ENCODE data around the gene TRIM10.

Gene TRIM10

DNA sequence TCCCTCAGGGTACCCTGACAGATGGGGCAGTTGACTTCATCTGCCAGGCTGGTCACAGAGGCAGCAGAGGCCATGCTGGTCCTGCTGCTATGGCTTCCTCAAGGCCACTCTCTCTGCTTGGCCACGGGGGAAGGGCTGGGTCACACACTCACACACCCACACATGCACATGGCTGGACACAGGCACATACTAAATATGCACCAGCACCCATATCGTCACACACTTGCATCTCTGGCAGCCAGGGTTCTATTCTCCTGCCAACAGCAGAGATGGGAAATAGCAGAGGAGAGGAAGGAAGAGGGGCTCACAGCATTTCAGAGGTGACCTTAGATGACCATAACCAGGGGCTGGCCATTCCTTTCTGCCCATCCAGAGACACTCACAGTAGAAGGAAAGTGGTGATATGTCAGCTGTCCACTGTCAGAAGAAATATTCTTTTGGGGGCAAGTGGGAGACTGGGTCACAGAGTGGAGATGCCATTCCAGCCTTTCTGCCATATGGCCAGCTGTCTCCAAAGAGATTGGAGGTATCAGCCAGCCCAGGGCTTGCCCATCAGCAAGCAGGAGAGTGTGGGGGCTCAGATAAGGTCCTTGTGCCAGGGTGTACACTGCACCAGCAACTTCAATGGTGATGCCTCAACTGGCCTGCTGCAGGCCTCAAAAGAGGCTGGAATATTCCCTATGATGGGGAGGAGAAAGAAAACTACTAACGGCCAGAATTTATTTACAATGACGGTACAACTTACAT is at the start of gene TRIM10:
Gene TRIM10, minus strand, starts transcription at position 427 of the 747 bp plus-strand sequence. Its CDS starts 353 bp downstream, at position 74.
- no peak for TF ChIP-seq GATA2 (IDR thresholded peaks at IDR 0.05; ENCODE audit: low read depth, low read length)
- TF ChIP-seq GATA3 (IDR thresholded peaks at IDR 0.05; ENCODE audit: low read depth, low read length): no peak

DNA sequence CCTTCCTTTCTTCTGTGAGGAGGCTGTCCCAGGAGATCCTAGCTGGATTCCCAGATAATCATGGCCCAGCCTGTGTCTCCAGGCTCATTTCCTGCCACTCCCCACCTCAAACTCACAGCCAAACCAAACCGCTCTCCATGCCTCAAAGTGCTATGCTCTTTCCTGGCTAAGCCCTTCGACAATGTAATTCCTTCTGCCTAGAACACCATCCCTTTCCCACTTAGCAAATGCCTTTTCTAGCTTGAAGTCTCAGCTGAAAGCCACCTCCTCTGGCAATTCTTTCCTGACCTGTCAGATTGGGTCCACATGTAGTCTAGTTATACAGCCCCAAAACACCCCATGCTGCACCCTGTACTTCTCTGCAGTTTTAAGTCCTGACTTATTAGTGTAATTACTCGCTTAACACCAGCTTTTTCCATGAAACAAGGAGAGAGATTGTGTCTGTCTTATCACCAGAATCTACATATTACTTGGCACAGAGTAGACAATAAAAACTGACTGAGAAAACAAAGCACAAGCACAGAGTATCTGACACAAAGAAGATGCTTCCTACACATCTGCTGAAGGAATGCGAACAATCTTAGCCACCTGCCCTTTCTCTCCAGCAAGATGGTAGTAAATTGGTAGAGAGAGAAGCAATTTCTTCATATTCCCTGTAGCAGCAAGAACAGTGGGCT is 46.7 kb upstream of the TRIM10 start:
- no peak for TF ChIP-seq GATA2 (IDR thresholded peaks at IDR 0.05; ENCODE audit: low read depth, low read length)
- no peak for TF ChIP-seq GATA3 (IDR thresholded peaks at IDR 0.05; ENCODE audit: low read depth, low read length)

GRCh38 chr6:30206799-30207618 is 46.0 kb upstream of the TRIM10 start:
- no peak for TF ChIP-seq GATA3 (IDR thresholded peaks at IDR 0.05; ENCODE audit: low read depth, low read length)
- TF ChIP-seq GATA2 (IDR thresholded peaks at IDR 0.05; ENCODE audit: low read depth, low read length): no peak

DNA sequence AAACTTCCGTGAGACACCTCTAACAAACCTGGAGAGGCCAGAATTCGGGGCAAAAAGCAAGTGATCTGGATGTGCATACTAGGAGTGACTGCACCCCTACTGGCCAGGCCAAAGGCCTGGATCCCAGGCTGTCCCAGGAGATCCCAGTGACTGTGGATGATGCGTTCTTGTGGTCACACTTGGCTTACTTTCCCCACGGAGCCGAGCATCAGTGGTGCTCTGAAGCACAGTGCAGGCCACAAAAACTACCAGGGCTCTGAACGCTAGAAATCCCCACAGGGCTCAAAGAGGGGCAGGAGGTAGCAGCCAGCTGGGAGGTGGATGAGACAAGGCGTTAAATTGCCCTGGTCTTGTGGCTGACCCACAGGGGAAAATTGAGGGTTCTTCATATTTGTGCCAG is 45.1 kb upstream of the TRIM10 start:
- TF ChIP-seq GATA3 (IDR thresholded peaks at IDR 0.05; ENCODE audit: low read depth, low read length): no peak
- no peak for TF ChIP-seq GATA2 (IDR thresholded peaks at IDR 0.05; ENCODE audit: low read depth, low read length)

GRCh38 chr6:30204116-30204515 is 43.1 kb upstream of the TRIM10 start:
- no peak for TF ChIP-seq GATA2 (IDR thresholded peaks at IDR 0.05; ENCODE audit: low read depth, low read length)
- no peak for TF ChIP-seq GATA3 (IDR thresholded peaks at IDR 0.05; ENCODE audit: low read depth, low read length)

DNA sequence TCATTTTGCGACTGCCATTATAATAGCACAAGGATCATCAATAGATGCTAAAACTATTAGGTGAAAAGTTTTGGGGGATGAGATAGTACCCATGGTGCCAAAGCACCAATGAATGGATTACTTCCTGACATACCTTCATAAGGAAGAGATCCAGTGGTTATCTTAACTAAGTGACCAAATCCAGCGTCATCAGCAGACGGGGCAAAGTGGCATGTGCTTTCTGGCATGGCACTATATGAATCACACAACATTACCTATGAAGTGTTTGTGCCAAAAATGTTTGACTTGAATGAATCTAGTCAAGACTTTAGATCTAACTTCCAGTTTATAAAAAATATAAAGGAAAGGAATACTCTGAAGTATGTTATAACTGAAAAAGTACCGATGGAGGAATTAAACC is 41.4 kb upstream of the TRIM10 start:
- TF ChIP-seq GATA3 (IDR thresholded peaks at IDR 0.05; ENCODE audit: low read depth, low read length): no peak
- no peak for TF ChIP-seq GATA2 (IDR thresholded peaks at IDR 0.05; ENCODE audit: low read depth, low read length)

DNA sequence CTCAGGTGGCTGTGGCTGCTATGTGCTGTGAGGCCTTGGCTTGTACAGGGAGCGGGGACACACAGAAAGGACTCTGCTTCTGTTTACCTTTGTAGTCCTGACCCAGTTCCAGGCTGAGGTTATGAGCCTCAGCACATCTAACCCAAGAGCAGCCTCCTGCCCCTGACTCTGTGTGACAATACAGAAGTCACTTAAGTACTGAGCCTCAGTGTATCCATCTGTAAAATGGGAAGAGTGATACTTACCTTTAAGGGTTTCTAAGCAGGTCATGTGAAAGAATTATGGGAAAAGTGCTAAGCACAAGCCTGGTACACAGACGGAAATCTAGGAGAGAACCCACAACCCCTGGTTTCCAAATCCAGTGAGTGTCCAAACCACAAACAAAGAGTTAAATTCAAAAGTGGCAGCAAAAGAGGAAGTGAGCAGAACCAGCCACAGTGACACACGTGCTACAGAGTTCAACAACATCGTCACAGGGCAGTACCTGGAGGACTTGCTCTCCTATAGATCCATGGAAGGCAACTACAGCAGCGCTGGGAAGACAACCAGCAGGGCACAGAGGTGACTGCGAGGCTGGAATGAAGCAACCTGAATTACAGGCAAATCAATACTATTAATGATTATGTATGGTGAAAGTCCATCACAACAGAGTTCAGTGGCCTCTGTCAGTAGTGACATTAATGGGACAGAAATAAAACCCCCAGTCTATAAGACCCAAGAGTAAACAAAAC is 39.7 kb upstream of the TRIM10 start:
- no peak for TF ChIP-seq GATA3 (IDR thresholded peaks at IDR 0.05; ENCODE audit: low read depth, low read length)
- no peak for TF ChIP-seq GATA2 (IDR thresholded peaks at IDR 0.05; ENCODE audit: low read depth, low read length)

DNA sequence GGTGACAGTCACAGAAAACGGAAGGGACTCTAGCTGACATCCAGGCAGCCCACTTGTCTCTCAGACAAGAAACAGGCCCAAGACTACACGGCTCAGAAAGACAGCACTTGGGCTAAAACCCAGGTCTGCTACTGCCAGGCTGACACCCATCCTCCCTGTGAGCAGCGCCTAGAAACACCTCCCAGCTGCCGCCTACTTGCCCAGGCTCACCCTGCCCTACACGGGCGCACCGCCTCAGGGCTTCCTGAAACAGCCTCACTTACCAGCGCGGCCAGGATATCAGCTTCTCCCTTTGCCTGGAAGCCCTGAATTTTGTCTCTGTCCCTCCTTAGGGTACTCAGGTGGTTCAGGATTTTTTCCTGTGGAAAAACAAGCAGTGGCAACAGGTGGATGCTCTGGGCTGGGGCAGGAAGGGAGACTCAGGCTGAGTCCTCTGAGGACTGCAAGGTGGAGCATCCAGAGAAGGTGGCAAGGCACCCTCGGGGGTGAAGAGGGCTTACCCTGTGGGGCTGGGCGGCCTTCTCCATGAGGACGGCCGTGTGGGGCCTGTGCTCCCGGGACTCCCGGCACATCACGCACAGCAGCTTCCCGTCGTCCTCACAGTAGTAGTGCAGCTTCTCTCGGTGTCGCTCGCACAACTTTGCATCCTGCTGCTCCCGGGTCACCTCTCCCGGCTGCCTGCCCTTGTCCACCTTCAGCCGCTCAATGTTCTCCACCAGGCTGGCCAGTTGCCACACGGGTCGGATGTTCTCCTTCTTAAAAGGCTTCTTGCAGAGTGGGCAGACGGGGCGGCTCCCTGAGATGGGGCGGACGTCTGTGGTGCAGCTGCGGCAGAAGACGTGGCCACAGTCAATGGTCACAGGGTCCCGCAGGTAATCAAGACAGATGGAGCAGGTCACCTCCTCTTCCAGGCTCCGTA is 37.4 kb upstream of the TRIM10 start:
- TF ChIP-seq GATA2 (IDR thresholded peaks at IDR 0.05; ENCODE audit: low read depth, low read length): no peak
- TF ChIP-seq GATA3 (IDR thresholded peaks at IDR 0.05; ENCODE audit: low read depth, low read length): no peak

- TF ChIP-seq GATA3 (IDR thresholded peaks at IDR 0.05; ENCODE audit: low read depth, low read length): no peak
- TF ChIP-seq GATA2 (IDR thresholded peaks at IDR 0.05; ENCODE audit: low read depth, low read length): no peak
Measured at GRCh38 chr6:30196376-30196775, 35.4 kb upstream of the TRIM10 start.

DNA sequence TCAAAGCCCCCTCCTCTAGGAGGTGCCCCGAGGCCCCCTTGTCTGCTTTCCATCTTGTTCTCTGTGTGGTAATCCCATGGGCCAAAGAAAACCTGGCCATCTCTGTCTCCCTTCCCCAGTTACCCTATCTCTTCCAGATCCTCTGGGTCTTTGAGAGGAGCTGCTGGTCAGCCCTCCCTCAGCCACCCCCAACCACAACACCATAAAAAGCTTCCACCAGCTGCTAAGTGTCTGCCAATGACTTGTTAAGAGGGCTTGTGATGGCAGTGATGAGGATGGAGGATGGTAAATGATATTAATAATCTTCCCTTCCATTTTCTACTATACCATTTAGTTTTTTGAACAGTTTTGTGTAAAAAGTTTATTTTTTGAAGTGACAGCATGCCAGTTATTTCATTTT is 34.9 kb upstream of the TRIM10 start:
- no peak for TF ChIP-seq GATA3 (IDR thresholded peaks at IDR 0.05; ENCODE audit: low read depth, low read length)
- no peak for TF ChIP-seq GATA2 (IDR thresholded peaks at IDR 0.05; ENCODE audit: low read depth, low read length)

GRCh38 chr6:30194797-30195690 is 34.0 kb upstream of the TRIM10 start:
- TF ChIP-seq GATA3 (IDR thresholded peaks at IDR 0.05; ENCODE audit: low read depth, low read length) (no peak), GATA2 (IDR thresholded peaks at IDR 0.05; ENCODE audit: low read depth, low read length) (no peak)

- TF ChIP-seq GATA2 (IDR thresholded peaks at IDR 0.05; ENCODE audit: low read depth, low read length): no peak
- TF ChIP-seq GATA3 (IDR thresholded peaks at IDR 0.05; ENCODE audit: low read depth, low read length): no peak
Measured at GRCh38 chr6:30192076-30192475, 31.1 kb upstream of the TRIM10 start.

Data from SH-SY5Y (cell line).